Fibroblast of skin of back (primary cell): ENCODE data around the gene BRWD1.

Experiments
- DNase-seq: peaks from one replicate; pipeline ENCODE4 v3.0.0-alpha.2; 2013

The BRWD1 gene

DNA sequence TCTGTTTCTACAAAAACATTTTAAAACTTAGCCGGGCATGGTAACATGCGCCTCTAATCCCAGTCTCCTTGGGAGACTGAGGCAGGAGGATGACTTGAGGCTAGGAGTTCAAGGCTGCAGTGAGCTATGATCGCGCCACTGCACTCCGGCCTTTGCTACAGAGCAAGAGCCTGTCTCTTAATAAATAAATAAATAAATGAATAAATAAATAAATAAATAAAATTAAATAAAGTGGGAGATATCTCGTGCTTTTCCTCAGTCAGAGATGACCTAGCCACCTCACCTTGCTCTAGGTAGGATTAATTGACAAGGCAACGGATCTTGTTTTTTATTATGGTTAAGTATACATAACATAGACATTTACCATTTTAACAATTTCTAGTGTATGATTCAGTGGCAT is 14.3 kb upstream of the BRWD1 start:
- no peak for DNase-seq

DNA sequence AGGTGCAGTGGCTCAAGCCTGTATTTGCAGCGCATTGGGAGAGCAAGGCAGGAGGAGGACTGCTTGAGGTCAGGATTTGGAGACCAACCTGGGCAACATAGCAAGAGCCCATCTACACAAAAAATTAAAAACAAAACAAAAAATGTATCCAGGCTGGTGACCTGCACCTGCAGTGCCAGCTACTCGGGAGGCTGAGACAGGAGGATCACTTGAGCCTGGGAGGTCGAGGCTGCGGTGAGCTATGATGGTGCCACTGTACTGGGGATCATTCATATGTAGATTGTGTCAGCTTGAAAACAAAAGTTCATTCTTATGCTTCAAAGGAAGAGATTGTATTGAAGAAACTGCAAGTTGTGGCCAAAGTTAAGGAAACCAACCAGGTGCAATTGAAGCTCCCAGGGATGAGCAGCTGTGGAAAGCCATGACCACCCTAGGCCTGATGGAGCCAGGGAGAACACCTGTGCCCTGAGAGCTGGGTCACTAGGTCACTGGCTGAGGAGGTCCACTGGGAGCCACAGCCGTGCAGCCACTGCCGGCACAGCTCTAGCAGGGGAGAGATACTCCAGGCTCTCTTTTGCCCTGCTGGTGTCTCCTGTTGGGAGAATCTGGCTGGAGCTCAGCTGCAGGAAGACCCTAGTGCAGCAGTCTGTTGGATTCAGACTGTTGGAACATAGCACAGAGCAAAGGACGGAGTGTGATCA is 13.3 kb upstream of the BRWD1 start:
- no peak for DNase-seq

DNA sequence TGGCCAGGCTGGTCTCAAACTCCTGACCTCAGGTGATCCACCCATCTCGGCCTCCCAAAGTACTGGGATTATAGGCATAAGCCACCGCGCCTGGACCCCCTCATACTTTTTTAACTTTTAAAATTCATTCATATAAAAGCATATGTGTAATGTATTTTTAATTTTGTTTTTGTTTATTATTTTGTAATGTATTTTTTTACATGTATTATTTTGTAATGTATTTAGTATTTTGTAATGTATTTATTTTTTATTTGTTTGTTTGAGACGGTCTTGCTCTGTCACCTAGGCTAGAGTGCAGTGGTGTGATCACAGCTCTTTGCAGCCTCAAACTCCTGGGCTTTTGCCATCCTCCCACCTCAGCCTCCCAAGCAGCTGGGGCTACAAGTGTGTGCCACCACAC is 12.0 kb upstream of the BRWD1 start:
- no peak for DNase-seq

DNA sequence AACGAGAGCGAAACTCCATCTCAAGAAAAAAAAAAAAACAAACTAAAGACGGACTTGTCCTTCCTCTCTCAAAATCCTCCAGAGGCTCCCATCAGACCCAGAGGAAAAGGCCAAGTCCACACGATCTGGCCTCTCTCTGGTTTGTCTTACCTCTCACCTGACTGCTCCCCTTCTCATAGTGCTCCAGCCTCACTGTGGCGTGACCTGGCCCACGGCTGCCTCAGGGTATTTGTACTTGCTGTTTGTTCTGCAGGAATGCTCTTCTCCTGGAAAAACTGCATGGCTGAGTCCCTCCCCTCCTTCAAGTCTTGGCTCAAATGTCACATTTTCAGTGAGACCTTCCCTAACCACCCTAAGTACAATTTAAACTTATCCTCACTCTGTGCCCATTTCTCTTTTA is 8.0 kb upstream of the BRWD1 start:
- peak; percentile 8 for DNase-seq

DNA sequence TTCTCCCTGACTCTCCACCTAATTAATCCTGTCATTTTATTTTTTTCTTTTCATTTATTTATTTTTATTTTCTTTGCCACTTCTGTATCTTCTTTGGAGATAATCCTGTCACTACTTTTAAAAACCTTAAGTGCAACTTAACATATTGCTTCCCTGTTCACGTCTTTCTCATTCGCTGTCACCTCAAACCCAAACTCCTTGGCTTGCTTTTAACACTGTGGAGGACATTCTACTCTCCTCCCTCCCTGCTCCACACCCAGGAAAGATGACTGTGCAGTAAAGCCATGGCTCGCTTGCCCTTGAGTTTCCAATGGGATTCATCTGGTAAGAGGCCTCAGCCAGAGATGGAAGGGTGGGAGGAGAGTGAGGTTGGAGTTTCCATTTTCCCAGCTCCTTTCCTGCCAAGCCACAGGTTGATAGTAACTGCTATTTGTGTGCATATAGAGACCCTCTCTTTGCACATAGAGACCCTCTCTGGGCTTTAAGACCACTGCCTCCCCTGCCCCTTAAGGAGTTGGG is 6.4 kb upstream of the BRWD1 start:
- peak; percentile 14 for DNase-seq

DNA sequence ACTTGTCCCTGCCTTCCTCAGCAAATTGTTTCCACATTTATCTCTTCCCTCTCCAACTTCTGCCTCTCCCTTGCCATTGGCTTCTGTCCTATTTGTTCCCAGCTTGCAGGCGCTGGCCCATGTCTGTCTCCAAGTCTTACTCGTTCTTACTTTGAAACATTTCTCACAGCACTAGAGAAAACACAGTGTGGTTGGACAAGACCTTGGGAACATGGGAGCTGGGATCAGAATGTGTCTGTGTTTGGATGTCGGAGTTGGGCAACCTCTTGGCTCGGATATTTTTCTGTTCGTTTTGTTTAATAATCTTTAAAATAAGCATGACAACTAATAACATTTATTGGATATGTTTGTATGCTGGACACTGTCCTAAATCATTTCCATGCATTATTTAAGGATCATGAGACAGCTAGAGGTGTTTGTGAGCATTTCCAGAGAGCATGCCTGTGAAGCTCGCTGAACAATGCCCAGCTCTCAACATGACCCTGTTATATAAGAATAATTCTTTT is 5.9 kb upstream of the BRWD1 start:
- peak; percentile 13 for DNase-seq

DNA sequence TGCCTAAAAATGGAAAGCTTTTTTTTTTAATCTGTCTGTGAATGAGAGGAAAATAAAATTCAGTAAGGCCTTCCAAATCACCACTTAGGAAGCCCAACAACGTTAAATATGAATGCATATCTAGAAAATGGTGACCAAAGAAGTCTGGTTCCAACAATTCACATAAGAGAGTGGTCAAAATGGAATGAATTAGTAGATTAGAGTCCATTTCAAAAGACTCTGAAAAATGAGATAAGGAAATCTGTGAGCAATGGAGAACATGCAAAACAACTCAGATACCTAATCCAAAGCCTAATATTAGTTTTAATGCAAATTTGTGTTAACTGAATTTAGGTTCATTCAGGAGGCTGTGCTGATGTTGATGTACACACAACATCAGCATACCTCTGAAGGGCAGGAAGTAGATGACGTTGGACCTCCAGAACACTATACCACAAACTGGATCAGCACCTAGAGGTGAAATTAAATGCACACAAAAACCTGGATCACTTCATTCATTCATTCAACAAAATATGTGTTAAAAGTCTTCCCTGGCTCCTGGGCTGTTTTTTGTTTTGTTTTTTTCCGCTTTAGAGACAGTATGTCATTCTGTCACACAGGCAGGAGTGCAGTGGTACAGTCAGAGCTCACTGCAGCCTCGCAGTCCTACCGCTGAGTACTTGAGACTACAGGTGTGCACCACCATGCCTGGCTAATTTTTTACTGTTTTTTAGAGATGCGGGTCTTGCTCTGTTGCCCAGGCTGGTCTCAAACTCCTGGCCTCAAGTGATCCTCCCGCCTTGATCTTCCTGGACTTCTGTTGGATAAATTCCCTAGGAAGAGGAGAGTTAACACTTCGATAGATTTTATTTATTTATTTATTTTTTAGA is 4.9 kb upstream of the BRWD1 start:
- DNase-seq, result no peak

DNA sequence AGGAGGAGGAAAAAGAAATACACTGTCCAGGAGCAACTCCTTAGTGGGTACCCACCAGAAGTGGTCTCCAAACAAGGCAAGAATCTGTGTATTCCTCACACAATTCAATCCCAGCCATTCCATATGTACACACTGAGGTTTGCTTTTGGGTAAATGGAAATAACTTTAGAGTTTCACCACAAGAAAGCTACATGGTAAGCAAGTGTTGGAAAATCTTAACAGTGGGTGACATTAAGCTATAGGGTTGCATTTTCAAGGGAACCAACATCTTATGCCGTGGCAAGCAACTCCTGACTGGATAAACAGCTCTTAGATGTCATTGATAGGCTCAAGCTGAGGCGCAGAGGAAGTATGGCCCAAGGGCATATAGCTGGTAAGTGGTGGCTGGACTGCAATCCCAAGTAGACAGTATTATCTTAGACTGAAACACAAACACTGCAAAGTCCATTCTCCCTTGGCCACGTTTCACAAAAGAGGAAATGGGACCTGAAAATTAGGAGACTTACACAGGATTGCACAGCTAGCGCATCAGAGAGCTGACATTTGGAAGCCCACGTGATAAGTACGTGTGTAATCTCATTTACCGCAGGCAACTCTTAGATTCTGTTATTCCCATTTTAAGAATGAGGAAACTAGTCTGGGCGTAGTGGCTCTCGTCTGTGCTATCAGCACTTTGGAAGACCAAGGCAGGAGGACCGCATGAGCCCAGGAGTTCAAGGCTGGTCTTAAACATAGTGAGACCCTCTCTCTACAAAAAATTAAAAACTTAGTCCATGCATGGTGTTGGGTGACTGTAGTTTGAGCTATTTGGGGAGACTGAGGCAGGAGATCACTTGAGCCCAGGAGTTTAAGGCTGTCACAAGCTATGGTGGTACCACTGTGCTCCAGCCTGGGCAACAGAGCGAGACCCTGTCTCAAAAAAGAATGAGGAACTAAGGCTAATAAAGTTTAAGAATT is 4.0 kb upstream of the BRWD1 start:
- DNase-seq, result no peak

DNA sequence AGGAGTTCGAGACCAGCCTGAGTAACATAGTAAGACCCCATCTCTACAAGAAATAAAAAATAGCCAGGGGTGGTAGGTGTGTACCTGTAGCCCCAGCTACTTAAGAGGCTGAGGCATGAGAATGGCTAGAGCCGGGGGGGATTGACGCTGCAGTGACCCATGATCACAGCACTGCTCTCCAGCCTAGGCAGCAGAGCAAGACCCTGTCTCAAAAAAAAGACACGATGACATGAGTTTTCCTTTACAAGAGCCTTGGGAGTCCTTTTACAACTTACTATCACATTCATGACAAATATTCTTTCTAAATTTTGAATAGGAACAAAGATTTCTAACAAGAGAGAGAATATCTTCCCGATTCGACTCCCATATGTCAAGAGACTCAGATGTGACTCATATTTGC is 3.3 kb upstream of the BRWD1 start:
- no peak for DNase-seq

DNA sequence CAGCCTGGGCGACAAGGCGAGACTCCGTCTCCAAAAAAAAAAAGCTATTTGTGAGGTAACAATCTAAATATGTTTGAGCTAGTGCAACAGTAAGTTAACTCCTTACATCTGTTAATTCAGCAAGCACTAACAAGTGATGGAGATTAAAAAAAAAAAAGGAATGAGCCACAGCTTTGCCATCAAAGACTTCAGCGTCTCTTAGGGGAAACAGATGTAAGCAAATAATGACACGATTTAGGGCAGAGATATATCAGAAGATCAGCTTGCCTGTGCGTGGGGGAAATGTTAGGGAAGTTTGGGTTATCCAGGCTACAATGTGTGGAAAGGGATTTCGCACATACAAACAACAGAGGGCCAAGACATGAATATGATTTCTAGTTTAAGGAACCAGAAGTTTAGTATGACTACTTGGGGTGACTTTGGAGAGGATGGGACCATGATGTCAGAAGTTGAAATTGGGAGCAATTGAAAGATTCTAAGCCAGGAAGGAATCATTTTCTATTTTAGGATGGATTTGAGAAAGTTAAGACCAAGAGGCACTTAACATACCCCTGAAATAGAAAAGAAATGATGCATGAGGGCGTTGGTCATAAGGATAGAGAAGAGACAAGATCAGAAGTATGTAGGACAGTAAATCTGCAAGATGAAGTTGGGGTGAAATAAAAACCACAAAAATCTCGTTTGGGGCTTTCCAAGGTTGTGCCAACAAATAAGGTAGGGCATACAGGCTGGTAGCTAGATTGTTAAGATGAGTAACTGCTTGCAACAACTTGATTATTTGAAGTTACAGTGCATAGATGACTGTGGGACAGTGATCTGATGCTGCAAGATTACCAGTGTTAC is 2.4 kb upstream of the BRWD1 start:
- DNase-seq, result no peak

DNA sequence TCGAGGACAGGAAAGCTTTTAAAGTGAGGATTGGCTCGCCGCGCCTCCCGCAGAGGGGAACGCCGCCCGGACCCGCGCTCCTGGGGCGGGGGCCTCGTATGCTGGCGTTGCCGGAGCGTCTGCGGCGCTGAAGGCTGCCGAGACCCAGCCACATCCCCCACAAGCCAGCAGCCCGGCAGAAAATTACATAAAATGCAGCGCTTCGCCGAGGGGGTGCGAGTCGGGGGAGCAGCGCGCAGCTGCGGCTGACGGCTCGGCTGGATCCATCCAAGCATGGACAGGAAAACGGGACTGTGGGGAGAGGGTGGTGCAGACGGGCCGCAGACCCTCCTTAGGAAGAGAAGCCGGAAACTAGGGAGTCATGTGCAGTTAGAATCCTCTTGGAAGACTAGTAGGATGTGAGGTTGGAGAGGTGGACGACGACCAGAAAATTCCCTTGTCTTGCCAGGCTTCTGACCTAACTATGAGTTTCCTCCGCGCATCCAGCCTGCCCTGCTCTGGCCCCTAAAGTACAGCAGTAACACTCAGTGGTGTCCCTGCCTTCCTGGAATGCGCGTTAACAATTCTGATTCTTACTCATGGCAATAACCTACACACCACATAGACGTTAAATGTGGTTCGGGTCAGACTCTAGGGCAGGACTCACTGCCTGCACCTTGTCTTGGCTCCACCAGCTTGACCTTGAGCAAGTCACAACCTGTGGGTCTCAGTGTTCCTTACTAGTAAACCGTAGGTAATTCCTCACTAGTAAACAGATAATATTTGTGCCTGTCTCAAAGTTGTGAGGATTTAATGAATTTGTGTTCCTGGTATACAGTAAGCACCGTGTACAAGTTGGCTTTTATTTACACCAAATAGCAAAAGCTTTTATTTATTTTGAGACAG is 953 bp upstream of the BRWD1 start:
- DNase-seq, result peak; percentile 65

DNA sequence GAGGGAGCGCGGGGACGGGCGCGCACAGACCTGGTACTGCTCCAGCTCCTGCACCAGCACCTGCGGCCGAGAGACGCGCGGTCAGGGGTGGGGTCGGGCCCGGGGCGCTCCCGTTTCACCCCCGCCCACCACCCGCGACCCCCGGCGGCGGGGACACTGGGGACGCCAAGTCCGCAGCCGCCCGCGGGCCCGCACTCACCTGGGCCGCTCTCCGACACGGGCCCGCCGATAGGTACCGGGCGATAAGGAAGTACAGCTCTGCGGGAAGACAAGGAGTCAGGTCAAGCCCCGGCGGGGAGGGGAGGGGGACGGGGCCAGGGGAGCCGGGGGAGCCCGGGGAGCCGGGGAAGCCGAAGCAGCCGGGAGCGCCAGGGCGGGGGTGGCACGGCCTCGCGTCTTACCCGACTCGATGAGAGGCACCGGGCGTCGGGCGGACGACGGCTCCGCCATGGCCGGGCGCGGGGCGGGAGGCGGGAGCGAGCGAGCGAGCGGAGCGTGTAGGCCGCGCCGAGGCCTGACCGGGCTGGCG is 326 bp downstream of the BRWD1 start:
- DNase-seq, result no peak

DNA sequence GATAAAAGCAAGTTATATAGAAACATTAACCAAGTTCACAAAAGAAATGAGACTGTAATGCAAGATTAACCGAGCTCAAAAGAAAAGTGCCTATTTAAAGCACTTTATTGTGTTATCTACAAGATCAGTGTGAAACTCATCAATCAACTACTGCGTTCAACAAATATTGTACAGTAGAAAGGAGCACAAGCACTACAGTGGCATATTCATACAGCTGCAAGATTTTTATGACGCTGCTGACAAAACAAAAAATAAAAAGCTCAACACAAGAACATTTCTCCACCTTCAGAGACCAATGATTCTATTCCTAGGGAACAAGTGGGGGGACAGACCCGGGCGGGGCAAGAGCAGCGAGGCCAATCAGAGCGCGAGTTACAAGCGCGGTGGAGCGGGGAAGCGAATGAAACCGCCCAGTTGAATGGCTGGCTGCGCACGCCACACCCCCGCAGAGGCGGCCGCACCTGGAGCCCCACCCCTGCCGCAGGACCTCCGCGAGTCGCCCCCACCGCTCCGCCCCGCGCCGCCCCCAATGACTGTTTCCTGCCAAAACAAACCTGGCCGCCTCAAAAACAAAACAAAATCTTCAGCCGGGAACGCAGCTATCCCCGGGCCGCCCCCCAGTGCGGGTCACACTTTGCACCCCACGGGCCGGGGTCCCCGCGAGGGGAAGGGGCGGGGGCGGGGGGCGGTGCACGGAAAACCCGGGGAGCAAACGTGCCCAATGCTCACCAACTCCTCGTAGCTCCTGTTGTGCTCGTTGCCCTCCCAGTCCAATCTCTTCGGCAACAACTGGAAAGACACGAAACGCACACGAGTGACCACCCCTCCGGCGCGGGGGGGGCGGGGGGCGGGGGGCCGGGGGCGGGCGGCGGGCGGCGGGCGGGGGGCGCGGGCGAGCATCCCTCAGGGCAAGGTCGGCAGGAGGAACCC is 1.1 kb downstream of the BRWD1 start:
- DNase-seq, result peak; percentile 80

DNA sequence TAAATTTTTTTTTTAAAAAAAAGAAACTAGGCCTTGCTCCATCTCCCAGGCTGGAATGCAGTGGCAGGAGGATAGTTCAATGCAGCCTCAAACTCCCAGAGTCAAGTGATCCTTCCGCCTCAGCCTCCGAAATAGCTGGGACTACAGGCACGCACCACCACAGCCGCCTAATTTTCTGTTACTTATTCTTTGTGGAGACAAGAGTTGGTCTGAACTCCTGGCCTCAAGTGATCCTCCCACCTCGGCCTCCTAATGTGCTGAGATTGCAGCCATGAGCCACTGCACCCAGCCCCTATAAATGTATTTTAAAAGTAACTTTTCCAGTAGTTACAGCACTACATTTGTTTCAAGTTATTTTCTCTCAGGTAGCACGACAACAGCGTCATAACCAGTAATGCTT is 2.3 kb downstream of the BRWD1 start:
- no peak for DNase-seq

DNA sequence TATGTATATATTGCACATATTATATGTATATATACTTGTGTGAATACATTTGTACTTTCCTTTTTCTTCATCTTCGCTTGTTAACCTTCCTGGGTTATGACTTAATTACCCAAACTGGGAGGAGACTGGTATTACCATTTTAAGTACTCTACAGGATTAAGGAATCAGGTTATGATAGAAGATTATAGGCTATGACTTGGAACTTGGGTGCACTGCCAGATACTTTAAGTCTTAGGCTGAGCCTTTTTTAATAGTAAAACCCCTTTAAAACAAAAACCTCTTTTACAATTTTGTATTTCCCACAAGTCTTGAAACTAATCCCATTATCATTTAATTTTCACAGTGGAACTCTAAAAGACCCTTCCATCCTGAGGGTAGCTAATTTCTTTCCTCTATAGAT is 6.0 kb downstream of the BRWD1 start:
- no peak for DNase-seq

DNA sequence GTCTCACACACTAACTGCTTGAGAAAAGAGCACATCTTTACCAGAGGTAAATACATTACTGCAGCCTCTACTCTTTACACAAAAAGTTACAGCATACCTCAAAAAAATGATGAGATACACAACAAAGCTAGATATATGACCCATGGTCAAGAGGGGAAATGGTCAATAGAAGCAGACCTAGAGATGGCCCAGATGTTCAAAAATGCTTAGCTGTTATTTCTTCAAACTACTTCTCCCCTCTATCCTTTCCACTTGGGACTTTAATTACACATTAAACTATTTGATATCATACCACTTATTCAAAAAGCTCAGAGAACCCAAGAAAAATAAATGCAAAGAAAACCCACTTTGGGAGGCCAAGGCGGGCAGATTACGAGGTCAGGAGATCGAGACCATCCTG is 12.8 kb downstream of the BRWD1 start:
- no peak for DNase-seq

DNA sequence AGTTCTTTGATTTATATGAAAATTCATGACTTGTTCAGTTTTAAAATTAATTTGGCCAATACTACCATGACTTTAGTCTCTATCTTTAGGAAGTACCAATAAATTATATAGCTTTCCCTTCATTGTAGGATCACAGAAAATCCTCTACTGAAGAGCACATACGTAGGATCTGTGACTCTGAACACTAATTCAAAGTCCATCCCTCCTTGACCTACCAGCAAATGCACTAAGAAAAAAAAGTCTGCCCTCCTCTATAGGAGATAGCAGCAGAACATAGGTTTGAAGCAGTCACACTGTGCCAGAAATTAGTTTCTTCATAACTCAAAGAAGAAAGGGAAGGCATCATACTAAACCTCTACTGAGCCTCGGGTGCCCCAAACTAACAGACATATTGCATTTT is 16.5 kb downstream of the BRWD1 start:
- no peak for DNase-seq

DNA sequence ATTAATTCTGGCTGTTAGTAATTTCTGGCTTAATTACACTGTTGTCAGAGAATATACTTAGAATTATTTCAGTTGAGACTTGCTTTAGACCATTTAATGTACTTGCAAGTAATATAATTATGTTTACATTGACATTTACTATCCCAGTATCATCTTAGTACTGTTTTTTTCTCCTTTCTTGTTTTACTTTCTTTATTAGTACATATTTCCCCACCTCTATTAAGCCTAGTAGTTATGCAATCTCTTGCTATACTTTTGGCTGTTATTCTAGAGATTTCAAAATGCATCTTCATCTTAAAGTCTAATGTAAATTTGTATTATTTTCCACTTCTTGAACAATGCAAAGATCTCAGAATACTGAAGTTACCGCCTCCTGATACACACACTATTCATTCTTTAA is 24.4 kb downstream of the BRWD1 start:
- no peak for DNase-seq

DNA sequence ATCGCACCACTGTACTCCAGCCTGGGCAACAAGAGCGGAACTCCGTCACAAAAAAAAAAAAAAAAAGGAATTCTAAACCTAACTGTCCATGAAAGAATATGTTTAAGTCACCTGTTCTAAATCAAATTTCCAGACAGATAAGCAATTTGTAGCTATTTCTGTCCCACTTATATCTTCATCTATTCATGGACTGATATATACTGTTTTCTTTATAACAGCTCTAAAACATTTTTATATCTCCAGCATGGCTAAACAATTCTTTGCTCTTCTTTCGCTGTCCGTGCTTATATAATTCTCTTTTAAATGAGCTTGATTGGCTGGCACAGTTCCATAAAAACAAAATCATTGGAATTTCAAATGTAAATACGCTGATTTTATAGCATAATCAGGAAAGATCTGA is 30.5 kb downstream of the BRWD1 start:
- no peak for DNase-seq
